AG04450 (cell line): ENCODE results near the gene SLC6A5. TPM values are rescaled to one million over a fixed set of nuclear protein-coding genes. Genes with fewer than 3 reads are reported as not detected.

ENCODE experiments used
- CTCF ChIA-PET: fragments of 300-600, 350-600 bp; formaldehyde crosslinking; extraction: SDS; loops from one replicate; lab custom pipeline; 2022; ENCODE audit warnings: antibody characterized with exemption, inconsistent platforms; lab: Charles Lee
- POLR2A ChIA-PET: fragments of 350-600 bp; formaldehyde crosslinking; extraction: SDS; loops from one replicate; lab custom pipeline; 2021; ENCODE audit warnings: antibody characterized with exemption, inconsistent platforms; lab: Yijun Ruan, JAX
- DNase-seq: peaks from one replicate; pipeline ENCODE4 v3.0.0-alpha.2; 2011; ENCODE audit warnings: low read depth, low spot score
- H3K27ac ChIP-seq: one replicate; pipeline ENCODE4 v1.5.1; 2012; ENCODE audit warnings: low read depth, low read length, control low read depth
- H3K27me3 ChIP-seq: one replicate; pipeline ENCODE4 v1.6.0; 2012; ENCODE audit warnings: low read length; ENCODE audit not compliant: control insufficient read depth, insufficient read depth
- H3K4me3 ChIP-seq: 2 replicates; pipeline ENCODE4 v1.5.1; 2011; ENCODE audit warnings: mild to moderate bottlenecking, low read depth, low read length, control low read depth
- H3K9me3 ChIP-seq: 2 replicates; pipeline ENCODE4 v1.5.1; 2012; ENCODE audit warnings: low read length; ENCODE audit not compliant: control insufficient read depth, insufficient read depth
- CTCF ChIP-seq: IDR thresholded peaks from 2 replicates; pipeline ENCODE4 v1.5.1; 2011; ENCODE audit warnings: low read depth, low read length, control low read depth, inconsistent platforms
- polyA plus RNA-seq: library from polyadenylated mRNA; depleted of rRNA; stranded (reverse); fragments of >200 nt; gene quantifications from 2 replicates; pipeline ENCODE4 v1.2.3, GENCODE V29; 2011; rRNA removed

The SLC6A5 gene
- polyA plus RNA-seq, 1 experiment, result not detected

GRCh38 chr11:20676658-20677057 is 77.2 kb downstream of the SLC6A5 start:
- ChIA-PET POLR2A (no interaction called here), CTCF (no interaction called here)
- H3K27ac ChIP-seq, result no peak overlapping the region
- H3K9me3 ChIP-seq, result no peaks in the 10 kb centered on the region
- no peak for DNase-seq
- no peaks in the 10 kb centered on the region for H3K27me3 ChIP-seq
- no peak overlapping the region for H3K4me3 ChIP-seq
- no peak for TF ChIP-seq CTCF

- Histone ChIP-seq H3K27me3 (no peaks in the 10 kb centered on the region), H3K27ac (no peak overlapping the region), H3K4me3 (no peak overlapping the region), H3K9me3 (no peaks in the 10 kb centered on the region)
- DNase-seq, result no peak
- ChIA-PET CTCF (no interaction called here), POLR2A (no interaction called here)
- TF ChIP-seq CTCF, result no peak
These were observed 89.4 kb downstream of the SLC6A5 start for GRCh38 chr11:20688761-20689160.

- H3K27ac ChIP-seq, result no peak overlapping the region
- POLR2A ChIA-PET, result no interaction called here
These were observed 108.5 kb downstream of the SLC6A5 start for GRCh38 chr11:20707876-20708275.

More at GRCh38 chr11:20707876-20708275, 108.5 kb downstream of the SLC6A5 start:
- DNase-seq, result no peak
- no peak overlapping the region for H3K4me3 ChIP-seq
- CTCF ChIA-PET, result no interaction called here
- no peaks in the 10 kb centered on the region for H3K27me3 ChIP-seq
- peaks cover 8% of the 10 kb centered on the region for H3K9me3 ChIP-seq
- no peak for TF ChIP-seq CTCF

Other genes with a start within 250 kb of the SLC6A5 start
- gene HTATIP2, start 235.9 kb upstream of the SLC6A5 start, polyA plus RNA-seq, result 29.2 and 39.8 TPM in 2 replicates
- 11.6 and 14.8 TPM in 2 replicates for gene PRMT3, start 211.9 kb upstream of the SLC6A5 start, polyA plus RNA-seq
- not detected in 2 replicates for gene NELL1, start 70.0 kb downstream of the SLC6A5 start, polyA plus RNA-seq